ENCODE measurements around the gene FAM241A. TPM values are rescaled to one million over a fixed set of nuclear protein-coding genes. Genes with fewer than 3 reads are reported as not detected.
A peak's percentile ranks its signal among the peaks of the same experiment; 100 is the strongest.

FAM241A gene
- total RNA-seq, 2 experiments from 2014 or later: 4.1 to 4.5 TPM

DNA sequence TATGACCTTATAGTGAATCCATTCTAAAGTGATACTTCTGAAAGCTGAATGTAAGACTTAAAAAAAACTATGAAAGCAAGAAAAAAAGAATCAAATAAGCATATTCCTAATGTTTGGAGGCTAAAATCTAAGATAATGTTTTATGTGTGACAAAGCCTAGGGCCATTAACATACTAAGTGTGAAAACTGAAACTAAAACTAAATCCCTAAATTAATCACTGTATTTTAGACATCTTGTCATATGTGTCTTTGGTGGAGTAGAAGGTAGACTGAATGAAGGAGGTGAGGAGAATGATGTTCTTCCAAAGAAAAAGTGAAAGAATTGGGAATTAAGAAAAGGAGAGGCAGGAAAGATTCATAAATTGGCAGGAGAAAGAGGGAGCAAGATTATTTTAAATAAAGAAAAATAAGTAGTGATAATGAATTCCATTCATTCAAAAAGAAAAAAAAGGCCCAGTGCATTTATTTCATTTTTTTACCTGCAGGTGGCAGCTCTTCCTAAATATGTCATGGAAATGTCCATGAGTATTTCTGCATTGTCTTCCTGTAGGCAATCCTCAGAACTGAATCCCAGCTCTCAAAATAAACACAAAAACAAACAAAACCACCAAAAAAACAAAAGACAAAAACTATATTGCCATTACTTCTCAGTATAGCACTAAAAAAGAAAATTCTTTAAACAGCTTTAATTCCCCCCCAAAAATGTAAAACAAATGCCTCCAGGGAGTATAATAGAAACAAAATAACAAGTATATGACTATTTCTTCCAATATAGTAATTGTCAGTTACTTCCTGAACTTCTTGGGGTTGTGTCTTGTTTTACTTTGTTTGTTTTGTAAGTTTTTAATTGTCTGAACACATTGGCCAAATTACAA lies 69.4 kb downstream of the FAM241A start:
- intact Hi-C loops (cut with micrococcal nuclease): no loop called here

DNA sequence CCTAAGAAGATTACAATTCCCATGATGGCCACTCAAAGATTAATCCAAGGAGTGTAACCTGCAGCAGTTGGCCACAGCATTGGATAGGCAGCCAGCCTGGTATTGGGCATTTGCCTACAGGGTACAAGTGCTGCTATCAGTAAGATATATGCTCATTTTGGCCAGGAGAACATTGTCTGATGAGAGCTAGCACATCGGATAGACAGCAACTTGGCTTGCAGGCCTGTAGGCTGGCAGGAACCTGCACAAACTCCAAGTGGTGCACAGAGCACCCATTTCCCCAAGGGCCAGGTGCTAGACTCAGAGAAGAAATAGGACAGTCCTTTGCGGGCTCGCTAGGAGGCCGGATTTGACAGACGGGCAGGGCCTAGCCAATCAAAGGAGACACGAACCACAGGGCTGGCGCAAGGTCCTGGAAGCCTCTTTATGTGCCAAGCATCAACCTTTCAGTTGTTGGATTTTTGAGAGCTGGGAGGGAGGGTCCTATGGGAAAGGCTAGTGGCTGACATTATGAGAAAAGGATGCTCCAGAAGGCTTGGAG lies 74.6 kb downstream of the FAM241A start:
- Mint-ChIP-seq H3K4me3 (no peak overlapping the region), H3K4me1 (ENCODE audit: low read depth) (peaks cover 8% of the 10 kb centered on the region), H3K9me3 (peaks cover 6% of the 10 kb centered on the region), H3K27me3 (peaks cover 1% of the 10 kb centered on the region), H3K27ac (no peak overlapping the region), H3K36me3 (ENCODE audit: low read depth) (no peaks in the 10 kb centered on the region)
- no peak for ATAC-seq
- no peak for TF ChIP-seq CTCF (IDR thresholded peaks at IDR 0.05)
- DNase-seq: no peak
- intact Hi-C loops (cut with micrococcal nuclease): no loop called here
- CTCF ChIA-PET: interaction anchor here (0.9 to 2.2 kb wide), 3 partner anchors 14 to 109 kb away, joined by 3 to 7 read pairs (median 3); no protein-coding TSS in a partner anchor
- POLR2A ChIA-PET: interaction anchor here (1.1 kb wide), 1 partner anchor 126 kb away, joined by 3 read pairs; no protein-coding TSS in a partner anchor

More for the DNA sequence above, 69.4 kb downstream of the FAM241A start:
- POLR2A ChIA-PET: no interaction called here
- DNase-seq (no peak), ATAC-seq (peak; percentile 75)
- CTCF ChIA-PET: interaction anchor here (0.6 to 4.4 kb wide), 11 partner anchors 8 to 309 kb away, joined by 3 to 17 read pairs (median 5); partner anchors contain the start of gene AP1AR
- peak; percentile 63 for TF ChIP-seq CTCF (IDR thresholded peaks at IDR 0.05)
- no peaks in the 10 kb centered on the region for H3K9me3 Mint-ChIP-seq
- peaks cover 9% of the 10 kb centered on the region for H3K4me1 Mint-ChIP-seq (ENCODE audit: low read depth)
- no peak overlapping the region for H3K4me3 Mint-ChIP-seq
- no peaks in the 10 kb centered on the region for H3K27me3 Mint-ChIP-seq
- no peak overlapping the region for H3K27ac Mint-ChIP-seq
- H3K36me3 Mint-ChIP-seq (ENCODE audit: low read depth): no peaks in the 10 kb centered on the region

GRCh38 chr4:112222219-112222955 lies 77.1 kb downstream of the FAM241A start:
- no peak for DNase-seq
- H3K4me3 Mint-ChIP-seq: no peak overlapping the region
- POLR2A ChIA-PET: no interaction called here
- TF ChIP-seq CTCF (IDR thresholded peaks at IDR 0.05): no peak
- H3K4me1 Mint-ChIP-seq (ENCODE audit: low read depth): peaks cover 8% of the 10 kb centered on the region
- ATAC-seq: no peak
- CTCF ChIA-PET: interaction anchor here (0.9 to 1.3 kb wide), 3 partner anchors 8 to 49 kb away, joined by 3 to 6 read pairs (median 3); no protein-coding TSS in a partner anchor
- no peaks in the 10 kb centered on the region for H3K36me3 Mint-ChIP-seq (ENCODE audit: low read depth)
- no peak overlapping the region for H3K27ac Mint-ChIP-seq
- intact Hi-C loops (cut with micrococcal nuclease): no loop called here
- peaks cover 4% of the 10 kb centered on the region for H3K27me3 Mint-ChIP-seq
- peaks cover 6% of the 10 kb centered on the region for H3K9me3 Mint-ChIP-seq

DNA sequence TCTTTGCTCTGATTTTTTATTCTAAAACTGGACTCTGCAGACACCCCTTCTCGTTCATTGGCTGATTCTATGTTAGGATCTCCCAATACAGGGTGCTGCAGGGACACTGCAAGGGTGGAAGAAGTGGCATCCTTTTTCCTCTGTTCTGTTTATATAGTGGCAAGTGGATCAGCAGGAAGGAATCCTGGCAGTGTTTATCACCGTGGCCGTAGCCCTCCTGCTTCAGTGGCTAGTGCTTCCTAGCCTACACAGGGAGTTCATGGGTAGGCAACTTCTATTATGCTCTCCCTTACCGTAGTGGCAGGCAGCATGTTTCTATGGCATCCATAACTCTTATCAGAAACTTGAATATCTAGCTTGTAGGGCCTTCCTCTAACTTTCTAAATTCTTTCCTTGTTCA lies 79.9 kb downstream of the FAM241A start:
- Mint-ChIP-seq H3K27ac (no peak overlapping the region), H3K9me3 (peaks cover 6% of the 10 kb centered on the region), H3K36me3 (ENCODE audit: low read depth) (no peaks in the 10 kb centered on the region), H3K4me3 (no peak overlapping the region), H3K27me3 (peaks cover 4% of the 10 kb centered on the region), H3K4me1 (ENCODE audit: low read depth) (peaks cover 10% of the 10 kb centered on the region)
- no peak for ATAC-seq
- intact Hi-C loops (cut with micrococcal nuclease): no loop called here
- TF ChIP-seq CTCF (IDR thresholded peaks at IDR 0.05): no peak
- POLR2A ChIA-PET: no interaction called here
- no peak for DNase-seq
- CTCF ChIA-PET: interaction anchor here (0.9 to 1.6 kb wide), 3 partner anchors 9 to 126 kb away, joined by 3 to 4 read pairs (median 3); no protein-coding TSS in a partner anchor
